ENCODE results near the gene TUBB4A.

The TUBB4A gene

GRCh38 chr19:6476155-6476895, 25.8 kb downstream of the TUBB4A start:
- no peaks in the 10 kb centered on the region for H3K27me3 ChIP-seq (ENCODE audit: insufficient read depth, low read depth)

GRCh38 chr19:6475321-6476108, 26.6 kb downstream of the TUBB4A start:
- no peaks in the 10 kb centered on the region for H3K27me3 ChIP-seq (ENCODE audit: insufficient read depth, low read depth)
- H3K4me2 ChIP-seq: no peak overlapping the region
- H3K36me3 ChIP-seq (ENCODE audit: insufficient read depth): no peaks in the 10 kb centered on the region
- H4K20me1 ChIP-seq (ENCODE audit: insufficient read depth): no peaks in the 10 kb centered on the region
- no peaks in the 10 kb centered on the region for H3K4me1 ChIP-seq (ENCODE audit: low read depth, poor library complexity, severe bottlenecking)
- no peak overlapping the region for H3K9ac ChIP-seq
- H3K27ac ChIP-seq: no peak overlapping the region
- H2AFZ ChIP-seq (ENCODE audit: low read depth): no peak overlapping the region
- no peak overlapping the region for H3K4me3 ChIP-seq (IDR thresholded peaks at IDR 0.05; ENCODE audit: insufficient read depth, low read depth, low read length)
- no peak for TF ChIP-seq CTCF (conservative IDR thresholded peaks at IDR 0.05; ENCODE audit: low read depth, low read length)
- H3K79me2 ChIP-seq (ENCODE audit: insufficient read depth, low read depth): no peaks in the 10 kb centered on the region

More at GRCh38 chr19:6476155-6476895, 25.8 kb downstream of the TUBB4A start:
- Histone ChIP-seq H2AFZ (ENCODE audit: low read depth) (no peak overlapping the region; the same call in 1 of the 2 replicates), H3K79me2 (ENCODE audit: insufficient read depth, low read depth) (no peaks in the 10 kb centered on the region), H3K36me3 (ENCODE audit: insufficient read depth) (no peaks in the 10 kb centered on the region), H3K9ac (no peak overlapping the region), H3K27ac (no peak overlapping the region), H3K4me2 (no peak overlapping the region), H3K4me3 (IDR thresholded peaks at IDR 0.05; ENCODE audit: insufficient read depth, low read depth, low read length) (no peak overlapping the region), H4K20me1 (ENCODE audit: insufficient read depth) (no peaks in the 10 kb centered on the region), H3K4me1 (ENCODE audit: low read depth, poor library complexity, severe bottlenecking) (no peaks in the 10 kb centered on the region)
- no peak for TF ChIP-seq CTCF (conservative IDR thresholded peaks at IDR 0.05; ENCODE audit: low read depth, low read length)

- peaks cover 6% of the 10 kb centered on the region; the same call in 1 of the 2 replicates for H3K27me3 ChIP-seq (ENCODE audit: insufficient read depth, low read depth)
- TF ChIP-seq CTCF (conservative IDR thresholded peaks at IDR 0.05; ENCODE audit: low read depth, low read length): no peak
Observed at GRCh38 chr19:6473647-6474046, 28.5 kb downstream of the TUBB4A start.

GRCh38 chr19:6472713-6473112, 29.4 kb downstream of the TUBB4A start:
- Histone ChIP-seq H3K79me2 (ENCODE audit: insufficient read depth, low read depth) (no peaks in the 10 kb centered on the region), H3K4me1 (ENCODE audit: low read depth, poor library complexity, severe bottlenecking) (no peaks in the 10 kb centered on the region), H3K4me3 (IDR thresholded peaks at IDR 0.05; ENCODE audit: insufficient read depth, low read depth, low read length) (no peak overlapping the region)

More at GRCh38 chr19:6473647-6474046, 28.5 kb downstream of the TUBB4A start:
- H3K4me2 ChIP-seq: no peak overlapping the region
- no peaks in the 10 kb centered on the region for H3K79me2 ChIP-seq (ENCODE audit: insufficient read depth, low read depth)
- H3K27ac ChIP-seq: no peak overlapping the region
- H2AFZ ChIP-seq (ENCODE audit: low read depth): no peak overlapping the region
- no peaks in the 10 kb centered on the region for H4K20me1 ChIP-seq (ENCODE audit: insufficient read depth)
- H3K36me3 ChIP-seq (ENCODE audit: insufficient read depth): no peaks in the 10 kb centered on the region
- H3K9ac ChIP-seq: no peak overlapping the region
- H3K4me1 ChIP-seq (ENCODE audit: low read depth, poor library complexity, severe bottlenecking): no peaks in the 10 kb centered on the region
- H3K4me3 ChIP-seq (IDR thresholded peaks at IDR 0.05; ENCODE audit: insufficient read depth, low read depth, low read length): no peak overlapping the region

More at GRCh38 chr19:6472713-6473112, 29.4 kb downstream of the TUBB4A start:
- no peak overlapping the region for H2AFZ ChIP-seq (ENCODE audit: low read depth)
- no peak overlapping the region for H3K4me2 ChIP-seq
- H3K36me3 ChIP-seq (ENCODE audit: insufficient read depth): no peaks in the 10 kb centered on the region
- no peak overlapping the region for H3K27ac ChIP-seq
- H3K9ac ChIP-seq: no peak overlapping the region
- H4K20me1 ChIP-seq (ENCODE audit: insufficient read depth): no peaks in the 10 kb centered on the region
- H3K27me3 ChIP-seq (ENCODE audit: insufficient read depth, low read depth): peaks cover 14% of the 10 kb centered on the region; the same call in 1 of the 2 replicates
- TF ChIP-seq CTCF (conservative IDR thresholded peaks at IDR 0.05; ENCODE audit: low read depth, low read length): no peak
